NCI-H510A (cell line): ENCODE results near the gene OBP2A.

Experiments used
- DNase-seq: peaks from one replicate; lab custom pipeline; 2025; lab: John Stamatoyannopoulos, UW

The OBP2A gene

DNA sequence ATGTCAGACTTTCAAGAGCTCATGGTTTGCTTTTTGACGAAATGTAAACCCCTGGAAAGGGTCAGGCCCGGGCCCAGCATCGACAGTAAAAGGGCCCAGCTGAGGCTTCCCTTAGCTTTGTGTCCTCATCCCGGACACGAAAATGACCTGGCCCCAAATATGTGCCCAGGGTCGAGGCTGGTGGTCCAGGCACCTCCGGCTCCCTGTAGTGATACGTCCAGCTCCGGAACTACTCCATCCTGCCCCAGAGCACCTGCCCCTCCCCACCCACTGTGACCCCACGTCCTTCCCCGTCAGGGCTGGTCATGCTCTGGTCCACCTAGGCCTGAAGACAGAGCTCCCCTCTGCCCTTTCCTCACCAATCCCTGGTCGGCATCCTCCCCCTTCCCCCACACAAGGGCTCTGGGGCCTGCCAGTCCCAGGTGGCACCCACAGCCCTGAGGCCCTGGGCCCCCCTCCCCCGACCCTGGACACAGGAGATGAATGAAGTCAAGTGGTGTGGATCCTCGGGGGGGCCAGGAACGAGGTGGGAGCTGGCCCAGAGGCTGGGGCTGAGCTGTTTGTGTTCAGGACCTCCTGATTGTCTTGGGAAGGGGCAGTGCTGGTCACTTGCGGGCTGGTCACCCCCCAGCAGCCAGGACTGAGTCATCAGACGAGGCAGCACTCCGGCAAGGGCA lies 6.2 kb downstream of the OBP2A start:
- no peak for DNase-seq

DNA sequence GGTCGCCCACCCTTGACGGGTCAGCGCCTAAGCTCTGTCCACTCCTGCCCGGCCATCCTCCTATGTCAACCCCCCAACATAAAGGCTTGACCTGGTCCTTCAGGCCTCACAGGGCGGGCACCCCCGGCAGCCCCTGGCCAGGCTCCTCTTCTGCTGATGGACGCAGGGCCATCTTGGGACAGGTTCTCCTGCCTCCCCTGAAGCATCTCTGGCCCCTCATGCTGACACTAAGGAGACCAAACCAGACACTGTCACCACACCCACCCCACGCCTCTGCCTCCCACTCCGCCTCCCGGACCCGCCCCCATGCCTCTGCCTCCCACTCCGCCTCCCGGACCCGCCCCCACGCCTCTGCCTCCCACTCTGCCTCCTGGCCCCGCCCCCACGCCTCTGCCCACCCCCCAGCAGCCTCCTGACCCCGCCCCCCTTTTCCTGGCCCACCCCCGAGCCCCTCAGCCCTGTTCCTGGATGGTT lies 6.8 kb downstream of the OBP2A start:
- no peak for DNase-seq

- no peak for DNase-seq
Observed at GRCh38 chr9:135554718-135555117, 8.8 kb downstream of the OBP2A start.

DNA sequence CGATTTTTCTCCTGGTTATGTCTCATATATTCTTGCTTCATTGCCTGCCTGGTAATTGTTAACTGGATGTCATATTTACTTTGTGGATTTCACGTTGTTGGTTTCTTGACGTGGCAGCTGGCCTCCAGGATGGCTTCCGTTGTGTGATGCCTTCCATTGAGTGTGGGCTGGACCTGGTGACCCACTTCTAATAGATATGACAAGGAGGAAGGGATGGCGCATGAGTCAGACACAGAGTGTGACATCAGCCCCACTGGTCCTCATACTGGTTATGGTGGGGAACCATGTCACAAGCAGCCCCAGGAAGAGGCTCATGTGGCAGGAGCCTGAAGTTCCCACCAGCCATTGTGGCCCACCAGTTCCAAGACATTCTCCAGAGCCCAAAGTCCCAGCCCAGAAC lies 9.3 kb downstream of the OBP2A start:
- no peak for DNase-seq

DNA sequence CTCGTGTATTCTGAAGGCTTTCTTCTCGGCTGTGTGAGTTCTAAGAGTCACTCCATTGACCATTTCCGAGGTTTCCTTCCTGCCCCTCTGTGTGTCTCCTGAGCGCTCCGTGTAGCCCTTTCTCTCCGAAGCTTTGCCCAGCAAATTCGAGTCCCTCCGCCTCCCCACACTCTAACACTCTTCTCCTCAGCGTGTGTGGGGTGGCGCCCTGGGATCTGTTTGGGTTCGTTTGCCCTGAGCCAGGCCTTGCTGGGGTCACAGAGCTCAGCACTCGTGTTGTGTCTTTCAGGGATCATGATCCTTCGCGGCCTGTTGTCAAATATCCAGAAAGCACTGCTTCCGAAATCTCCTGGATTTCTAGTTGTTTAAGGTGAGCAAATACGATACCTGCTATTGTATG lies 10.0 kb downstream of the OBP2A start:
- no peak for DNase-seq

DNA sequence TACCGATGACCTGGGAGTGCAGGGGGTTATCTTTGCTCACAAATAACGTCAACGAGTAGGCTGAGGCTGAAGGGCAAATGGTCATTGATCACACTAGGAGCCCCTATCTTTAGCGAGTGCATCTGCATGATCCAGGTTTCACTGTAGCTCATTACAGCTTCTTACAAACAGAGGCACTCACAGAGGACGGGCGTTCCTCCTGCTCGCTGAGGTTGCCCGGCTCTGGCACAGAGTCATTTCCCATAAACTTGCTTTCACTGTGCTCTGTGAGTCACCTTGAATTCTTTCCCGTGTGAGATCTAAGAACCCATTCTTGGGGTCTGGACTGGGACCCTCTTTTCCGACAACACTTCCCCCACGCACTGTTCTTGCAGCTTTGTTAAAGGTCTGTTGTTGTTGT lies 13.7 kb downstream of the OBP2A start:
- DNase-seq, result no peak

GRCh38 chr9:135561391-135562234 lies 15.7 kb downstream of the OBP2A start, which contains the start of gene PAEP:
TSS of gene PAEP (plus strand) at chr9:135561756.
- no peak for DNase-seq

DNA sequence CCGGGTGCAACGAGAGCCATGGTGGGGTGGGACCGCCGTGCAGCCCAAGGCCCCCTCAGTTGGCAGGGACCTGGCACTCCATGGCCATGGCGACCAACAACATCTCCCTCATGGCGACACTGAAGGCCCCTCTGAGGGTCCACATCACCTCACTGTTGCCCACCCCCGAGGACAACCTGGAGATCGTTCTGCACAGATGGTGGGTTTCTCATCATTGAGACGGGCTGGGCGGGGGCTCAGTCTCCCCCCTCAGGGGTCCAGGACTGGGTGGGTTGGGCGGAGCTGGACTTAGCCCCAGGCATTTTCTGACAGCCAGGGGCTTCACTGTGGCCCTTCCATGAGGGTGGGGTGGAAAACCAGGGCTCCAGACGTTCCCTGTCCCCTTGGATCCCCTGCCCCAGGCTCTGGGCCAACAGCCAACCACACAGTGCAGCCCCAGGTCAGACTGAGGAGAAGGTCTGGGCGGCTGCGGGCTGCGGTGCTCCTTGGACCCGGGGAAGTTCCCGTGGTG lies 16.4 kb downstream of the OBP2A start:
- DNase-seq, result no peak

- no peak for DNase-seq
Observed at GRCh38 chr9:135563039-135563476, 17.1 kb downstream of the OBP2A start.

DNA sequence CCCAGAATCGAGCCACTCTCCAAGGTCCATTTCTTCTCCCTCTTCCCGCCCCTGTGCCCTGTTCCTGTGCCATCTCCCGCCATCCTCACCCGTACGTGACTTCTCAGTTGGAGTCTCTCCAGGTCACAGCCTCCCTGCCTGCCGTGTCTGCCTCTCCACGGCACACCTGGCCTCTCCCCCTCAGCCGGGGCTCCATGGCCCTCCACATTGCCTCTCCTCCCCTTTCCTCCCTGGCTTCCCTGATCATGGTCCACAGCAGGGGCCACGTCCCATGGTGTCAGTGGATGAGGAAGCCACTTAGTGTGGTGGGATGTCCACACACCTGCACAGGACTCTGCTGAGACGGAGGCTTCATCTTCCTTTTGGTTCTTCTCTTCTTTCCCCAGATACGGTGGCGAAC lies 17.9 kb downstream of the OBP2A start:
- no peak for DNase-seq

GRCh38 chr9:135565141-135565628 lies 19.3 kb downstream of the OBP2A start:
- DNase-seq, result no peak

- DNase-seq, result no peak
Observed at GRCh38 chr9:135565636-135566035, 19.7 kb downstream of the OBP2A start.

DNA sequence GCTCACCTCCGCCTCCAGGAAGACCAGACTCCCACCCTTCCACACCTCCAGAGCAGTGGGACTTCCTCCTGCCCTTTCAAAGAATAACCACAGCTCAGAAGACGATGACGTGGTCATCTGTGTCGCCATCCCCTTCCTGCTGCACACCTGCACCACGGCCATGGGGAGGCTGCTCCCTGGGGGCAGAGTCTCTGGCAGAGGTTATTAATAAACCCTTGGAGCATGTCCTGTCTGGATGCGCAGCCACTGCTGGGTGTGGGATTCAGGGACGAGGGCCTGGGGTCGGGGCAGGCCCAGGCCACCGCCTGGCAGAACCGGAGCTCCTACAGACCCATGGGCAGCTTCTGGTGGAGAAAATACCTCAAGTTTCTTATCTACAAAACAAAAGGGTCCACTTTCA lies 20.6 kb downstream of the OBP2A start:
- DNase-seq, result no peak

DNA sequence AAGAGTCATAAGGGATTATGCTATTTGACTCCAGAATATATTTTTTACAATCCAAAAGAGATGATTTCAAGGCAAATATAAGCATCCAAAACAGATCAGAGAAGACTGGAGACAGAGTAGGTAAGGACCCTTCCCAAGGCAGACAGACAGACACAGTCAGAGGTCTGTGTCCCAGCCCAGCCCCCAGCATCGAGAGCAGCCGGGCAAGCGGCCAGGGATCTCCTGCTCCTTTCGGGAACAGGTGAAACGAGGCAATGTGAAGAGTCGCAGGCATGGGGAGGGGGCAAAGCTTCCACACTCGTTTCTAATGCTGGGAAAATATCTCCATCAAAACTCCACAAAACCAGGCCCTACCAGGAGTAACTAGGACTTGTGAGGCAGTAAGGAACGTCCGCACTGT lies 21.4 kb downstream of the OBP2A start:
- DNase-seq, result no peak

DNA sequence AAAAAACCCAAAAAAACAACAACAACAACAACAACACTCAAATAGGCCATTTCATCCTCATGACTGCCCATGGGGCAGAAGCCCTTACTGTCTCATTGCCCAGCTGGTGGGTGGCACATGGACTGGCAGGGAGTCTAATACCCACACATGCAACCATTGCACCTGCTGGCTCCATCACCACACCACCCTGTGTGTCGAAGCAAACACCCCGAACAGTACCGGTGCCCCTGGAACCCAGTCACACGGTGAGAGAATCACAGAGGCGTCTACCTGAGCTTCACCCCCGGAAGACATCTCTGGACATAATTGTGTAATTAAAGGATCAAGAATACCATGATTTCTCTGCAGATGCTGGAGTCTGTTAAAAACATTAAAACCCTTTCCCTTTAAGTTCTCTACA lies 22.1 kb downstream of the OBP2A start:
- DNase-seq, result no peak

DNA sequence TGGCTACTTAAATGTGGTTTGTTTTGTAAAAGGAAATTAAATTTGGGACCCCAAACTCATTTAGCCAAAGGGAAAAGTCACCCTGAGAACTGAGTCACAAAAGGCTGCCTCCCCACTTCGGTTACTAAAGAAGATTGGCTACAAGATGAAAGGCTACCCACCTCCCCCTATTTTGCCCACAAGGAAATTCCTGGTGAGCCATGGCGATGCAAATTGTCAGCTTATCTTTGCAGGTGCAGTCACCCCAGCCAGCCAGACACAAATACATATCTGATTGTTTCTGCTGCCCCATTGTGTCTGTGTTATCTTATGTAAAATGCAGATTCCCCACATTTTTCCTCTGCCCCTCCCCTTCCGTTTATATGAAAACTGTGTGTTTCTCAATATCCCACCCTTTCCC lies 24.5 kb downstream of the OBP2A start:
- DNase-seq, result no peak

GRCh38 chr9:135572233-135572632 lies 26.3 kb downstream of the OBP2A start:
- no peak for DNase-seq

GRCh38 chr9:135573124-135573523 lies 27.2 kb downstream of the OBP2A start:
- no peak for DNase-seq

GRCh38 chr9:135574331-135574730 lies 28.4 kb downstream of the OBP2A start:
- DNase-seq, result no peak

- DNase-seq, result no peak
Observed at GRCh38 chr9:135574943-135575342, 29.0 kb downstream of the OBP2A start.

GRCh38 chr9:135575995-135576631 lies 30.2 kb downstream of the OBP2A start:
- no peak for DNase-seq

DNA sequence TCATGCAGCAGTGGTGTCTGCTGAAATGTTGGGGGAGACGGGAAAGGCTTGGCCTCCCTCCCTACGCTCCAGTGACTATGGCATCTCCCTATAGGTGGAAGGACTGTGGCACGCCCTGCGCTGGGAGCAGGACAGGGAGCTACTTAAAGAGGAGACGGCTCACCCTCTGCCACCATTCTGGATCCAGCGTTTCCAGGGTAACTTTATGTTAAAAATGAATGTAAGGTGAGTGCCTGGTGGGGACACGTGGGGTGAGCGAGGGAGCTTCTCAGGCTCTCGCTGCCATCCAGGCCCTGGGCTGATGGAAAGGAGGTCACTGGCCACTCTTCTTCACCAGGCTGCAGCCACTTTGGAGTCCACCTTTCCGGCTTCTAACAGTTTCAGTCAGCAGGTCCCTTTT lies 31.3 kb downstream of the OBP2A start:
- no peak for DNase-seq
